ENCODE results near the gene OR2K2.
"Not testable (repeated sequence)": the region's sequence is repeated elsewhere in the genome, so short reads cannot be mapped to it uniquely, and the experiment has no call there.

Gene OR2K2, protein sequence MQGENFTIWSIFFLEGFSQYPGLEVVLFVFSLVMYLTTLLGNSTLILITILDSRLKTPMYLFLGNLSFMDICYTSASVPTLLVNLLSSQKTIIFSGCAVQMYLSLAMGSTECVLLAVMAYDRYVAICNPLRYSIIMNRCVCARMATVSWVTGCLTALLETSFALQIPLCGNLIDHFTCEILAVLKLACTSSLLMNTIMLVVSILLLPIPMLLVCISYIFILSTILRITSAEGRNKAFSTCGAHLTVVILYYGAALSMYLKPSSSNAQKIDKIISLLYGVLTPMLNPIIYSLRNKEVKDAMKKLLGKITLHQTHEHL

GRCh38 chr9:111330124-111330523 lies at the start of gene OR2K2:
Gene OR2K2 (minus strand): TSS chr9:111330224. CDS start chr9:111328433, 1,791 bp downstream.
- DNase-seq = no peak

DNA sequence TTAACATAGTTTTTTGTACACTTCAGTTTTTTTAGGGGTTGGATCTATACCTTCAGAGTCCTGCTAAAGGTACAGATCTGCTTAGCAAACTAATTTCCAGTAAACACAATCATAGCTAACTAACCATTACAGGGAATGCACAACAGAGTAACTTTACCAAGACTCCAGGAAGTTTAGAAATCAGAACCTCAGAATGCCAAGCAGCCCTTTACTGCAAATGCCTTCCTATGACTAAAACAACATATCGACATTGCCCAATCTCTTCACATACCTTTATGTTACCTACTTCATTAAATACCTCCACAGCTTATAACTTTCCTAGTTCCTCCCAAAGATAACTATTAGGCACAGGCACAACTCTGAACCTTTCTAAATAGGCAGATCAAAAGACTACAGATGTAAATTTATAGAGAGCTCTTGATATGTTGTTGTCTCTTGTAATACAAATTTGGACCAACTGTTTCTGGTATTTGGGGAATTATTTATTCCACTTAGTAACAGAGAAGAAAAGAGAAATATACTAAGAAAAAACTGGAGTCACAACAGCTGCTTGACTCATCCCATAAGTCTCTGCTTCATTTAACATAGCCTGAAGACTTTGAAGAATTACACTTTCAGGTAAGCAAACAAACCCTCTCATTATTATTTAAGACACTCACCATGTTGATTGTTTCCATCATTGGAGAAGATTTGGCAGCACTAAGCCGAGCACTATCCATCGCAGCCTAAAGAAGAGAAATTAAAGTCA lies 46.0 kb upstream of the OR2K2 start:
- DNase-seq = no peak

DNA sequence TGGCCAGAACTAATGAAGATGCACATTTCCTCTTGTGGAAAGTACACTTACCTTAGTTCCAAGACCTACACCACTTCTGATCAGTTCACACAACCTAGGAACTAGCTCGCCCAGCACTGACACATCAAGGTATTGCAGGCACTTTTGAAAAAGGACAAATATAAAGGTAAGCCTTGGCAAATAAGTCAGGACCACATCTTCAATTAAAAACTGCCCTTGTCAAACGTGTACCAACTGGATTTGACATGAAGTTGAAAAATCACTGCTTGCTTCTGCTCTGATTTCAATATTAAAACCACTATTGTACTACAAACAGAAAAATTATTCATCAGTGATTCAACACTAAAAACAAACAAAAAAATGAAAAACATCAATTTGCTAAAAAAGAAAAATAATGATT lies 45.0 kb upstream of the OR2K2 start:
- DNase-seq = no peak

DNA sequence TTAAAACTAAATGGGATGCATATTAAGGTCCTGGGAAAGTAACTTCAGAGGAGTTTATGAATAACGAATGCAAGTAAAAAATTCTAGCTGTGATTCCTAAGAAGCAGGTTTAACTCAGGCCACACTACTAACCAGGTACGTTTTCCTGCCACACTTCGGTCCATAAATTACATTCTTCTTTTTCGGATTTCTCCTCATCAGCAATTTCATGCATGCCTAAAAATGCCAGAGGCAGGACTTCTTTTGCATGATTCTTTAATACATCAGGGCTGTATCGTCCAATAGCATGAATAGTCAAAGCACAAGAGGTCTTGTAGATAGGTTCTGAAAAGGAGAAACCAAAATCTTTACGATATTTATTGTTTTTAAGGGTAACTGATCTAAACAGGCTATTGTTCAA lies 42.3 kb upstream of the OR2K2 start:
- no peak for DNase-seq

GRCh38 chr9:111366978-111367377 lies 37.0 kb upstream of the OR2K2 start:
- no peak for DNase-seq

DNA sequence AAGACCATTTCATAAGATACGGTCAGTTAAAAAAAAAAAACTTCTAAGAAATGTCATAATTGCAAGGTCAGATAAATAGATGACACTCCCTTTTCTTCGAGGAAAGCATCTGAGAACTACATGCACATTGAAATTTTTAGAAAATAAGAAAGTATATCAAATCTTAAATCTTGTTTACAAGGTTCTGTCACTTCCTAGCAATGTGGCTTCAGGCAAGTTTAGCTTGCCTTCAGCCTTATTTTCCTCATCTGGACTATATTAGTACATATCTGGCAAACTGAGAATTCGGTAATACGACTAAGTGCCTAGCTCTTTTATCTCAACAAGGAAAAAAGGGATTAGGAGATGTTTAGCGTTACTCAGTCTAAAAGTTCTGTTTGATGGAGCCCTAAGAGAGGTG lies 32.5 kb upstream of the OR2K2 start:
- DNase-seq = no peak

GRCh38 chr9:111360881-111361280 lies 30.9 kb upstream of the OR2K2 start:
- no peak for DNase-seq

DNA sequence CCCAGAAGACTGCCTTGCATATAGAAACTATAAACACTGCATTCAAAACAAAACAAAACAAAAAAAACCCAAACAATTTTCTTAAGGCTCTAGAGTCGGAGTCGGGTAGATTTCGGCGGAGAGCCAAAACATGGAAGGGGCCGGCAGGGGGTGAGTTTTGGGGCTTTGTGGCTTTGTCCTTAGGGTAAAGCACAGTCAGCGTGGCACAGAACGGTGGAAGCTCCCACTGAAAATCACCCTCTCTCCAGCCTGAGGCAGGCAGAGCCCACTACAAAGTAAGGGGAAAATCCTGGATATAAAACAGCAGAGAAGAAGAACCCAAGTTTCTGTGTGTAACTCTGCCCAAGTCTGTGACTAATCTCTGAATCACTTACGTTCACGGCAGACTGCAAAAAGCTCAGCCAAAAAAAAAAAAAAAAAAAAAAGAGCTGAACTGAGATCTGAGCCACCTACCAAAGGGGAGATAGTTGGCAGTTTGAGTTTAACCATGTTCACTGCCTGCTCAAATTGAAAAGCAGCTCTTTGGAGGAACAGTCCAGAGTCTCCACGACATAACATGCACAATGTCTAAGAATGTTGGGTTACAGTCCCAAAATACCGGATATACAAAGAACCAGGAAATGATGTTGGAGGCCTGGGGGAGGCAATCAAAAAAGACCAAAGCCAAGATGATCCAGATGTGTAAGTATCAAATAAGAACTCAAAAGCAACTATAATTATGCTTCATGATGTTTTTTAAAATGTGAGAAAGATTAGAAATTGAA lies 26.6 kb upstream of the OR2K2 start:
- no peak for DNase-seq

DNA sequence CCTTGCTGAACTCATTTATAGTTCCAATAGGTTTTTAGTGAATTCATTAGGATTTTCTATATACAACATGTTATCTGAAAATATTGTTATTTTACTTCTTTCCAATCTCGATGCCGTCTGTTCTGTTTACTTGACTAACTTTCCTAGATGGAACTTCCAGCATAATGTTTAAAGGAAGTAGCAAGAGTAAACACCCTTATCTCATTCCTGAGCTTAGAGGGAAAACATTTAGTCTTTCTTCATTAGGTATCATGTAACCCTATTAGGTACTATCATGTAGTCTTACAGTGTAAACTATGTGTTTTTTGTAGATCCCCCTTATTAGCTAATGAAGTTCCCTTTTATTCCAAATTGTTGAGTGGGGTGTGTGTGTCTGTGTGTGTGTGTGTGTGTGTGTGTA lies 22.5 kb upstream of the OR2K2 start:
- no peak for DNase-seq

DNA sequence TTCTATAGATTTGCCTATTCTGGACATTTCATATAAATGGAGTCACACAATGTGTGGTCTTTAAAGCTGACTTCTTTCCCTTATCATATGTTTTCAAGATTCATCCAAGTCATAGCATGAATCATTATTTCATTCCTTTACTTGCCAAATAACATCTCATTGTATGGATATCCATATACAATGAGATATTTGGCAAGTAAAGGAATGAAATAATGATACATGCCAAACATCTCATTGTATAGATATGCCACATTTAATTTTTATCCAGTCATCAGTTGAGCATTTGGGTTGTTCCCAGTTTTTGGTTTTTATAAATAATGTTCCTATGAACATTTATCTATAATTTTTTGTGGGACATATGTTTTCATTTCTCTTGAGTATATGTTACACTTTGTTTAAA lies 20.5 kb upstream of the OR2K2 start:
- DNase-seq = no peak

GRCh38 chr9:111349766-111350165 lies 19.7 kb upstream of the OR2K2 start:
- DNase-seq = no peak

- DNase-seq = no peak
Observed at GRCh38 chr9:111348821-111349271, 18.8 kb upstream of the OR2K2 start.

DNA sequence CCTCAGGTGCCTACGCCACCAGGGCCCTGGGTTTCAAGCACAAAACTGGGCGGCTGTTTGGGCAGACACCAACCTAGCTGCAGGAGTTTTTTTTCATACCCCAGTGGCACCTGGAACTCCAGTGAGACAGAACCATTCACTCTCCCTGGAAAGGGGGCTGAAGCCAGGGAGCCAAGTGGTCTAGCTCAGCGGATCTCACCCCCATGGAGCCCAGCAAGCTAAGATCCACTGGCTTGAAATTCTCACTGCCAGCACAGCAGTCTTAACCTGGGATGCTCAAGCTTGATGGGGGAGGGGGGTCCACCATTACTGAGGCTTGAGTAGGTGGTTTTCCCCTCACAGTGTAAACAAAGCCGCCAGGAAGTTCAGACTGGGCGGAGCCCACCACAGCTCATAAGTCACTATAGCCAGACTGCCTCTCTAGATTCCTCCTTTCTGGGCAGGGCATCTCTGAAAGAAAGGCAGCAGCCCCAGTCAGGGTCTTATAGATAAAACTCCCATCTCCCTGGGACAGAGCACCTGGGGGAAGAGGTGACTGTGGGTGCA lies 4.4 kb upstream of the OR2K2 start:
- DNase-seq = not testable (repeated sequence)

- DNase-seq = no peak
Observed at GRCh38 chr9:111320631-111321030, 9.4 kb downstream of the OR2K2 start.

DNA sequence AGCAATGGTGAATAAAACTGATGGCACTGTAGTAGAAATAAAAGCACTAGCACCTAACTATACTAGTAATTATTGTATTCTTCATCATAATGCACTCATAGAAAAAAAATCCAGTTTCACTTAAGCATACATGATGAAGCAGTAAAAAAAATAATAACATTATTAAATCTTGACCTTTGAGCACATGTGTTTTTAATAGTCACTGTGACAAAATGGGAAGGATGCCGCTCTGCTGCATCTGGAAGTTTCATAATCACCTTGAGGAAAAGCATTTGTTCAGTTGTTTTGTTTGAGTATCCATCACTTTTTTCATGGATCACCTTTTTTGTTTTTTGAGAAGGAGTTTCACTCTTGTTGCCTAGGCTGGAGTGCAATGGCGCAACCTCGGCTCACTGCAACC lies 13.2 kb downstream of the OR2K2 start:
- no peak for DNase-seq

DNA sequence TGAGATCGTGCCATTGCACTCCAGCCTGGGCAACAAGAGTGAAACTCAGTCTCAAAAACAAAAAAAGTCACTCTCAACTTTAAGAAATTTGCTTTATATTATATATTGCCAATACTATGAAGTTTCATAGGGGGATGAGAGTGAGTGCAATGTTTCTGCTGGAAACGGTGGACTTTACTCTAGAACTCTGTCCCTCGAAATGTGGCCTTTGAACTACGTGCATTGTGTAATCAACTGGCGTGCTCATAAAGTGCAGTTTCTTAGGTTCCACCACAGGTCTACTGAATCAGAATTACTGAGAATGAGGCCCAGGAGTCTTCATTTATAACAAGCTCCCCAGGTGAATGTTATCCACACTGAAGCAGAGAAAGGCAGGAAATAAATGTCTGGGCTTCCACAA lies 24.1 kb downstream of the OR2K2 start:
- no peak for DNase-seq

- not testable (repeated sequence) for DNase-seq
Observed at GRCh38 chr9:111304000-111304399, 26.0 kb downstream of the OR2K2 start.

DNA sequence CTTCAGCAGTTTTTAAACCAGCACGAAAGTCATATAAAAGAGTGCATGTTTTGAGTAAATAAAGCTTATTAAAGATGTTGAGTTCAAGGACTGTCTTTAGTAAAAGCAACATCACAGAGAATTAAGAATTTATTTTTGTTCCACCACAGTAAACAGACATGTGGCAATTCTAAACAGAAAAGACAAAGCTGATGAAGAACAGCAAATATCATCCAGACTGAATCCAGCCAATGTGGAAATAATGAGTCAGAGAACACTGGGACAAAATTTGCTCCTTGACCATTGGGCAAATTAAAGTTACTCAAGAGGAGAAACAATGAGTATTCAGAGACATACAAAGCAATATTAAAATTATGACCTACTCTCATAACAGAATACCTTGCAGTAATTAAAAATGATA lies 28.8 kb downstream of the OR2K2 start:
- no peak for DNase-seq

DNA sequence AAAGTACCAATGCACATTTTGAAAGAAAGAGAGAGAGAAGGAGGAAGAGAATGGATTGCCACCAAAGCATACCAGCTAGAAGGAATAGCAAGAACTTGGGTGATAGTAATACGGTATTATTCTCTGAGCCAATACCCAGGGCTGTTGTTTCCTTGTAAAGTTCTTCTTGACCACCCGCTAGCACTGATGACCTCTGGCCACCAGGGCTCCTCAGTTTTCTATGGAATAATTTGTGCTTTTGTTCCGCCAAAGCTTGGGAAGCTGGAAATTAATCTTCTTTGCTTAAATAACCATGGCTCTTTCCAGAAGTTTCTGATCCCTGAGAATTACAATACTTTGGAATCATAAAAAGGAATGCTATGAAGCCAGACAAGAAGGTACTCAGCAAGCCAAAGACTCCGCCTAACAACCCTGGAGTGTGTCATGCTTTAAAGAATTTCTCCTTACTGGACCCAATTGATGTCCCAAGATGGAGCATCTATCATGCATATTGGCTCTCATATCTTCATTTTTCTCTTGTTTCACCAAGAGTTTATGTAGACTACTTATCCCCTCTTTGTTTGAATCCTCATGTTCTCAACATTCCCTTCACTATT lies 29.8 kb downstream of the OR2K2 start:
- no peak for DNase-seq

DNA sequence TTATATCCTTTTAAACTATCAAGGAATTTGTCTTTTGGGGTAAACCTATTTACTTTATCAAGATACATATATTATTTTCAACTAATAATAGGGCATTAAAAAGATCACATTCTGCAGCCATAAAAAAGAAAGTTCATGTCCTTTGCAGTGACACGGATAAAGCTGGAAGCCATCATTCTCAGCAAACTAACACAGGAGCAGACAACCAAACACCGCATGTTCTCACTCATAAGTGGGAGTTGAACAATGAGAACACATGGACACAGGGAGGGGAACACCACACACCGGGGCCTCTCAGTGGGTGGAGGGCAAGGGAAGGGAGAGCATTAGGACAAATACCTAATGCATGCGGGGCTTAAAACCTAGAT lies 30.4 kb downstream of the OR2K2 start:
- DNase-seq = not testable (repeated sequence)

DNA sequence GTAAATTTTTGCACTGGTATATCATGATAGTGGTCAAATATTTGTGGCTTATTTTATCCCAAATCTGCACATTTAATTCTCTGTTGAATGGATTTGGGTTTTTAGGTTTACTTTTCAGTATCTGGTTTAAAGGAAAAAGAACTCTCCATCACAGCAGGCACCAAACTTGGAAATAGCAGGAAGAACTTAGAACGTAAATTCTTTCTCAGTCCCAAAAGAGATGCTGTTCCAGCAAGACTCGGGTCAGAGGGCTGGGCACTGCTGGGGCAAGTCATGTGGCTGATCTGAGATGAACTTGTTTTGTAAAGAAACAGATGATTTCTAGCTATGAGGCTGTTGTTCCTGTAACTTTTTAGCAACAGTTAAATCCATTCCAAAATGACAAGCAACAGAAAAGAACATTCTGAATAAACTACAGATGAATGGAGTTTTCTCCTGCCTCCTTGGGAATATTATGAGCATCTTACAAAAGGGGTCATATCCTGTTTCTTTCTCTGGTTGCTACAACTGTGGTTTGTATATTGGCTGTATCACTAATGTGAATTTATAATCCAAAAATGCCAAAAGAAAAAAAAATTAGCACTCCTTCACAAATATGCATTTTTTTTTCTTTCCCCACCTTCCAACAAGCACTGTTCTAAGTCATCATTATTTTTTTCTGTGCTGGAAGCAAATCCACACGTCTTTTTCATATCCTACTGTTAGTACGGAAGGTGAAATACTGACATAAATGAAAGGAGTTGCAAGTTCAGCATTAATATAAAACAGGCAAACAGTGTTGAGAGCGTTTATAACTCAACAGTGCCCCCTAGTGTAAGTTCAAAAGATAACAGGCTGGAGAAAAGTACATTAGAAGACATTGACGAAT lies 31.1 kb downstream of the OR2K2 start:
- DNase-seq = no peak

DNA sequence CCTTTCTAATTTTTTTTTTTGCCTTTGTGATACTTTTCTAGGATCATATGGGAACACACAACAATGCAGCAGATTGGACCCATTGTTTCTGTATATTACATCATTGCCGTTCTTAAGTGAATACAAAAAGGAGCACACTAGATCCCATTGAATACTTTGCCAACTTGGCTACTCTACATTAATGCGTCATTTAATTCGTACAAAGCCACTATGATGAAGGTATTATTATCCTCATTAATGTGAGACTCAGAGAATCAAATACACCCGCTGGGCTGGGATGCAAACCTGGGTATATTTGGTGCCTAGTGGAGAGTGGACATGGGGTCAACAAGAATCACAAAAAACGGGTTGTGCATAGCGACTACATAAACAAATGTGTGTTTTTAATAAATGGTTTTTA lies 31.9 kb downstream of the OR2K2 start:
- DNase-seq = no peak
